PC-9 (cell line): ENCODE measurements around the gene PIEZO2.

Experiments
- EZH2 ChIP-seq: fragments of 200-600 bp; sonication (generic); IDR thresholded peaks from 2 replicates; pipeline ENCODE4 v1.8.0; 2017; ENCODE audit warnings: antibody characterized with exemption, low read depth
- TF ChIP-seq, protein P1 (sequence below): fragments of 200-600 bp; sonication (generic); conservative IDR thresholded peaks from 2 replicates; pipeline ENCODE4 v1.6.1; 2017; ENCODE audit warnings: mixed run types, antibody characterized with exemption, mild to moderate bottlenecking, moderate library complexity

DNA sequence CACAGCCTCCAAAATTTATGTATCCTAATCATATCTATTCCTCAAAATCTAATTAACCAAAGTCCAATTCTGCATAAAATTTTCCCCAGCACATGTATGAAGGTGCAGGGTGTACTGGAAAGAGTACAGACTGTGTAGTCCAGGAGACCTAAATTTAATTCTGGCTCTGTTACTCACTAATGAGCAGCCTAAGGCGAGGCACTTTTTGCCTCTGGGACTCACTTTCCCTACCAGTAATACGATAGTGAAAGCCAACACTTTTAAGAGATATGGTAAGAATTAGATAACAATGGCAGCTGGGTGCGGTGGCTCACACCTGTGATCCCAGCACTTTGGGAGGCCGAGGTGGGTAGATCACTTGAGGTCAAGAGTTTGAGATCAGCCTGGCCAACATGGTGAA is 177.7 kb downstream of the PIEZO2 start:
- TF ChIP-seq, protein P1, sequence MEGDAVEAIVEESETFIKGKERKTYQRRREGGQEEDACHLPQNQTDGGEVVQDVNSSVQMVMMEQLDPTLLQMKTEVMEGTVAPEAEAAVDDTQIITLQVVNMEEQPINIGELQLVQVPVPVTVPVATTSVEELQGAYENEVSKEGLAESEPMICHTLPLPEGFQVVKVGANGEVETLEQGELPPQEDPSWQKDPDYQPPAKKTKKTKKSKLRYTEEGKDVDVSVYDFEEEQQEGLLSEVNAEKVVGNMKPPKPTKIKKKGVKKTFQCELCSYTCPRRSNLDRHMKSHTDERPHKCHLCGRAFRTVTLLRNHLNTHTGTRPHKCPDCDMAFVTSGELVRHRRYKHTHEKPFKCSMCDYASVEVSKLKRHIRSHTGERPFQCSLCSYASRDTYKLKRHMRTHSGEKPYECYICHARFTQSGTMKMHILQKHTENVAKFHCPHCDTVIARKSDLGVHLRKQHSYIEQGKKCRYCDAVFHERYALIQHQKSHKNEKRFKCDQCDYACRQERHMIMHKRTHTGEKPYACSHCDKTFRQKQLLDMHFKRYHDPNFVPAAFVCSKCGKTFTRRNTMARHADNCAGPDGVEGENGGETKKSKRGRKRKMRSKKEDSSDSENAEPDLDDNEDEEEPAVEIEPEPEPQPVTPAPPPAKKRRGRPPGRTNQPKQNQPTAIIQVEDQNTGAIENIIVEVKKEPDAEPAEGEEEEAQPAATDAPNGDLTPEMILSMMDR = no peak
- no peak for TF ChIP-seq EZH2
